Fibroblast of the conjunctiva (primary cell): Measurements from ENCODE around the gene ITGAL.
"Not testable (repeated sequence)": the region's sequence is repeated elsewhere in the genome, so short reads cannot be mapped to it uniquely, and the experiment has no call there.

Experiments used
- DNase-seq: peaks from one replicate; pipeline ENCODE4 v3.0.0-alpha.2; 2010; ENCODE audit warnings: low read depth

ITGAL gene

GRCh38 chr16:30457743-30458560 is 14.6 kb upstream of the ITGAL start:
- no peak for DNase-seq

- DNase-seq: no peak
These were observed 13.8 kb upstream of the ITGAL start for GRCh38 chr16:30458561-30459394.

GRCh38 chr16:30459456-30459855 is 13.1 kb upstream of the ITGAL start:
- DNase-seq: no peak

- DNase-seq: not testable (repeated sequence)
These were observed 11.1 kb upstream of the ITGAL start for GRCh38 chr16:30461426-30461825.

GRCh38 chr16:30464078-30464477 is 8.5 kb upstream of the ITGAL start:
- no peak for DNase-seq

GRCh38 chr16:30470170-30470512 is 2.4 kb upstream of the ITGAL start:
- DNase-seq: no peak

GRCh38 chr16:30470632-30470995 is 1.9 kb upstream of the ITGAL start:
- no peak for DNase-seq

- DNase-seq: no peak
These were observed 910 bp downstream of the ITGAL start for GRCh38 chr16:30473231-30474073.

- DNase-seq: no peak
These were observed 1.5 kb downstream of the ITGAL start for GRCh38 chr16:30474074-30474452.

- no peak for DNase-seq
These were observed 2.1 kb downstream of the ITGAL start for GRCh38 chr16:30474684-30475083.

- DNase-seq: no peak
These were observed 4.4 kb downstream of the ITGAL start for GRCh38 chr16:30476991-30477390.

- DNase-seq: not testable (repeated sequence)
These were observed 5.2 kb downstream of the ITGAL start for GRCh38 chr16:30477773-30478172.

GRCh38 chr16:30478766-30479478 is 6.4 kb downstream of the ITGAL start:
- DNase-seq: no peak

GRCh38 chr16:30481381-30481780 is 8.8 kb downstream of the ITGAL start:
- DNase-seq: no peak

GRCh38 chr16:30482366-30482765 is 9.8 kb downstream of the ITGAL start:
- no peak for DNase-seq

GRCh38 chr16:30484887-30485286 is 12.3 kb downstream of the ITGAL start:
- no peak for DNase-seq

GRCh38 chr16:30485818-30486436 is 13.4 kb downstream of the ITGAL start:
- DNase-seq: no peak

GRCh38 chr16:30488764-30489605 is 16.4 kb downstream of the ITGAL start:
- DNase-seq: no peak

- DNase-seq: no peak
These were observed 17.7 kb downstream of the ITGAL start for GRCh38 chr16:30490210-30490609.

- no peak for DNase-seq
These were observed 18.7 kb downstream of the ITGAL start for GRCh38 chr16:30491229-30491628.
